Transverse colon (tissue), 4 donors: Measurements from ENCODE around the gene LCNL1. TPM values are rescaled to one million over a fixed set of nuclear protein-coding genes. Genes with fewer than 3 reads are reported as not detected.

Source experiments
- DNase-seq: peaks from one replicate; pipeline ENCODE4 v3.0.0-alpha.2; 2019
- H3K27ac ChIP-seq, 4 donors: fragments of 200-600 bp; sonication (generic); 2 replicates each; pipeline ENCODE4 v1.5.1; 2016 to 2018; ENCODE audit warnings: inconsistent platforms in 4 of 4
- H3K27me3 ChIP-seq: fragments of 200-600 bp; sonication (generic); 2 replicates; pipeline ENCODE4 v1.5.1; 2017; ENCODE audit warnings: inconsistent platforms
- H3K36me3 ChIP-seq, 4 donors: fragments of 200-600 bp; sonication (generic); 2 replicates each; pipeline ENCODE4 v1.5.1; 2017 to 2019; ENCODE audit warnings: inconsistent platforms in 4 of 4
- H3K4me1 ChIP-seq, 4 donors: fragments of 200-600 bp; sonication (generic); 2 replicates each; pipeline ENCODE4 v1.5.1; 2017 to 2020; ENCODE audit warnings: inconsistent platforms in 4 of 4
- H3K4me3 ChIP-seq, 4 donors: fragments of 200-600 bp; sonication (generic); 1 replicate in 1 of 4; 2 replicates in 3 of 4; pipeline versions ENCODE4 v1.5.1 to v1.6.1; 2017 to 2019; ENCODE audit warnings: inconsistent platforms in 4 of 4
- H3K9me3 ChIP-seq, 2 donors: fragments of 200-600 bp; sonication (generic); 2 replicates each; pipeline ENCODE4 v1.5.1; 2017 to 2019; ENCODE audit warnings: inconsistent platforms in 2 of 2
- EP300 ChIP-seq: sonication (generic); formaldehyde crosslinking; IDR thresholded peaks from one replicate; pipeline ENCODE4 v1.6.1; 2017; ENCODE audit warnings: antibody characterized with exemption, low read depth
- POLR2A ChIP-seq: fragments of 450-650 bp; IDR thresholded peaks from one replicate; pipeline ENCODE4 v1.6.1; 2016; ENCODE audit warnings: antibody characterized with exemption, mild to moderate bottlenecking, moderate library complexity
- POLR2AphosphoS5 ChIP-seq, 3 donors: sonication (generic); formaldehyde crosslinking; IDR thresholded peaks; one replicate each; pipeline ENCODE4 v1.6.1; 2016; ENCODE audit warnings: antibody characterized with exemption in 3 of 3
- WGBS, 2 donors: methylation state at CpG; one replicate each; pipeline ENCODE4 v1.1.5; 2018; ENCODE audit warnings: low coverage in 1 of 2; 5-methylcytosine and 5-hydroxymethylcytosine counted together
- in situ Hi-C, 4 donors: fragments of 200-750 bp; cut with MboI; loops; one replicate each; pipeline versions ENCODE4 v1.15.0 to v1.15.1; 2017; ENCODE audit warnings: low sequenced_read_pairs in 3 of 4, low pct_ligation_motif_present in 1 of 4, low pct_unique_long_range_greater_than_20kb in 1 of 4
- intact Hi-C: fragments of 100-400 bp; cut with DNase I; formaldehyde crosslinking; loops from one replicate; pipeline ENCODE4 v1.15.1; 2023; ENCODE audit warnings: low total_unique reads
- total RNA-seq, 4 donors: library from RNA; depleted of rRNA; stranded (reverse); fragments of >200 nt; gene quantifications; one replicate each; pipeline ENCODE4 v1.1.0, GENCODE V29; 2016
- TF ChIP-seq, protein P1 (sequence below), 5 experiments: fragments of 200-600 bp in 3 of 5; fragments of 450-650 bp in 2 of 5; sonication (generic) in 3 of 5; IDR thresholded peaks; 1 replicate in 2 of 5; 2 replicates in 3 of 5; pipeline ENCODE4 v1.5.1; 2016 to 2017; ENCODE audit warnings: antibody characterized with exemption in 5 of 5, inconsistent platforms in 3 of 5, mild to moderate bottlenecking in 2 of 5, moderate library complexity in 1 of 5

The LCNL1 gene
- total RNA-seq, 4 donors from 2014 or later = 0.27 to 0.75 TPM; not detected in 2

DNA sequence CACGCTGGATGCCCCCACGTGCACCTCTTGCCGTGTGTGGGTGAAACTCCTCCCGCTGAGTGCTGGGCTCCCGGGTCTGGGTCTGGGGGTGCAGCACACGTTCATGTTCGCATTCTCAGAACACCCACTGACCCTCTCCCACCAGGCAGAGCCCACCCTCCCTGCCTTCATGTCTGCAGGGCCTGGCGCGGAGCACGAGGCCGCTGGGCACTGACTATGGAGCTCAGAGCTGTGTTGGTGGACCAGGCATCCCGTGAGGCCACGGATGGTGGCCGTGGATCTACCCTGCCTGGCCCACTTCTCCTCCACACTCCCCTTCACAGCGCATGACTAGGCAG lies 21.9 kb upstream of the LCNL1 start:
- Histone ChIP-seq H3K36me3 (no peaks in the 10 kb centered on the region), H3K4me1 (peaks cover 0 to 14% (median 8%) of the 10 kb centered on the region in 4 donors), H3K27me3 (no peaks in the 10 kb centered on the region), H3K27ac (no peak overlapping the region), H3K4me3 (no peak overlapping the region), H3K9me3 (no peaks in the 10 kb centered on the region)
- no peak for DNase-seq
- WGBS, 2 donors = 89% methylated on average over 15 of the region's 15 CpGs; no CpG with 5 or more reads in 1 of the 2 donors
- TF ChIP-seq, protein P1, sequence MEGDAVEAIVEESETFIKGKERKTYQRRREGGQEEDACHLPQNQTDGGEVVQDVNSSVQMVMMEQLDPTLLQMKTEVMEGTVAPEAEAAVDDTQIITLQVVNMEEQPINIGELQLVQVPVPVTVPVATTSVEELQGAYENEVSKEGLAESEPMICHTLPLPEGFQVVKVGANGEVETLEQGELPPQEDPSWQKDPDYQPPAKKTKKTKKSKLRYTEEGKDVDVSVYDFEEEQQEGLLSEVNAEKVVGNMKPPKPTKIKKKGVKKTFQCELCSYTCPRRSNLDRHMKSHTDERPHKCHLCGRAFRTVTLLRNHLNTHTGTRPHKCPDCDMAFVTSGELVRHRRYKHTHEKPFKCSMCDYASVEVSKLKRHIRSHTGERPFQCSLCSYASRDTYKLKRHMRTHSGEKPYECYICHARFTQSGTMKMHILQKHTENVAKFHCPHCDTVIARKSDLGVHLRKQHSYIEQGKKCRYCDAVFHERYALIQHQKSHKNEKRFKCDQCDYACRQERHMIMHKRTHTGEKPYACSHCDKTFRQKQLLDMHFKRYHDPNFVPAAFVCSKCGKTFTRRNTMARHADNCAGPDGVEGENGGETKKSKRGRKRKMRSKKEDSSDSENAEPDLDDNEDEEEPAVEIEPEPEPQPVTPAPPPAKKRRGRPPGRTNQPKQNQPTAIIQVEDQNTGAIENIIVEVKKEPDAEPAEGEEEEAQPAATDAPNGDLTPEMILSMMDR (IDR thresholded peaks at IDR 0.05) = no peak
- TF ChIP-seq EP300 = no peak
- no peak for TF ChIP-seq POLR2A
- intact Hi-C loops (no loop called here), in situ Hi-C loops (no loop called here)

DNA sequence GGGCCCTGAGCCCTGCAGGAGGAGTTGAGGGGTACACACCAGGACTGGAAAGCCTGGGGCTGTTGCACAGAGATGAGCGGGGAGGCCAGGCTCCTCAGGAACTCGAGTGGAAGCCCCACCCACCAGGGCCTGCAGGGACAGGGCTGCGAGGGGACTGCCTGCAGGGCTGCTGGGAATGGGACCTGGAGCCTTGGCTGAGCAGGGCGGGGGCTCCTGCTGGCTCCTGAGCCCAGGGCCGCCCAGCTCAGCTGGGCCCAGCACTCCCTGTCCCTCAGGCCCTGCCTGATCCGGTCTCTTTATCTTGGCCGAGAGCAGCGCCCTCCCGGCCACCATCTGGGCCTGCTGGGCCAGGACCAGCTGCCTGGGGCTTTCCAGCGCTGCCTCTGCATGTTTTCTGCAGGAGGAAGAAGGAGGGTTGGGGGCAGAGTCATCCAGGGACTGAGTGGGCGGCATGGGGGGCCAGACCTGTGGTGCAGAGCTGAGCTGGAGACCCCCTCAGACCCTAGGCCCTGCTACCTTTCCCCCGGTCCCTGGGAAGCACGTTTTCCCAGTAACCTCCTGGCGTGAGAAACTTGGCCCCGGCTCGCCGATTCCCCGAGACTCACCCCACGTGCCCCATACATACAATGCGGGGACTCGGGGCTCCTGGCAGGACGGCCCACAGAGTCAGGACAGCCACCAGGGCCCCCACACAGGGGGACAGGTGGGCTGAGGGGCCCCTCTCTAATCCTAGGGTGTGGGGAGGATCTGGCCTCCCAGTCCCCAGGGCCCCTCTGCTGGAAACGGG lies 21.3 kb upstream of the LCNL1 start:
- Histone ChIP-seq H3K27me3 (peaks cover 5% of the 10 kb centered on the region), H3K9me3 (no peaks in the 10 kb centered on the region), H3K4me3 (no peak overlapping the region), H3K4me1 (peaks cover 0 to 19% (median 10%) of the 10 kb centered on the region in 4 donors), H3K27ac (no peak overlapping the region), H3K36me3 (no peaks in the 10 kb centered on the region)
- intact Hi-C loops (no loop called here), in situ Hi-C loops (no loop called here)
- DNase-seq = no peak
- 74% methylated on average over 21 of the region's 23 CpGs; no CpG with 5 or more reads in 1 of the 2 donors for WGBS, 2 donors
- TF ChIP-seq EP300 (no peak), POLR2A (no peak)
- TF ChIP-seq, protein P1 (IDR thresholded peaks at IDR 0.05) = no peak

DNA sequence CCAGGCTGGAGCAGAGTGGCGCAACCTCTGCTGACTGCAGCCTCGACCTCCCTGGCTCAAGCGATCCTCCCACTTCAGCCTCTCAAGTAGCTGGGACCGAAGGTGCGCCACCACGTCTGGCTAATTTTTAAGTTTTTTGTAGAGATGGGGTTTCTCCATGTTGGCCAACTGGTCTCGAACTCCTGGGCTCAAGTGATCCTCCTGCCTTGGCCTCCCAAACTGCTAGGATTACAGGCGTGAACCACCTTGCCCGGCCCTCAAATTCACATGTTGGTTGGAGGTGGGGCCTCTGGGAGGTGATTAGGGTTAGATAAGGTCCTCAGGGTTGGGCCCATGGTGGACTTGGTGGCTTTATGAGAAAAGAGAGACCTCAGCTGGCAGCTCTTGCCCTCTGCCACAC lies 20.6 kb upstream of the LCNL1 start:
- Histone ChIP-seq H3K27me3 (peaks cover 5% of the 10 kb centered on the region), H3K4me3 (no peak overlapping the region), H3K36me3 (no peaks in the 10 kb centered on the region), H3K4me1 (peaks cover 0 to 19% (median 10%) of the 10 kb centered on the region in 4 donors), H3K27ac (no peak overlapping the region), H3K9me3 (no peaks in the 10 kb centered on the region)
- 91 to 100% methylated on average over 1 to 9 of the region's 9 CpGs for WGBS, 2 donors
- intact Hi-C loops (no loop called here), in situ Hi-C loops (no loop called here)
- TF ChIP-seq, protein P1 (IDR thresholded peaks at IDR 0.05) = no peak
- TF ChIP-seq EP300 = no peak
- TF ChIP-seq POLR2A = no peak
- no peak for TF ChIP-seq POLR2AphosphoS5 (IDR thresholded peaks at IDR 0.05)
- DNase-seq = no peak

DNA sequence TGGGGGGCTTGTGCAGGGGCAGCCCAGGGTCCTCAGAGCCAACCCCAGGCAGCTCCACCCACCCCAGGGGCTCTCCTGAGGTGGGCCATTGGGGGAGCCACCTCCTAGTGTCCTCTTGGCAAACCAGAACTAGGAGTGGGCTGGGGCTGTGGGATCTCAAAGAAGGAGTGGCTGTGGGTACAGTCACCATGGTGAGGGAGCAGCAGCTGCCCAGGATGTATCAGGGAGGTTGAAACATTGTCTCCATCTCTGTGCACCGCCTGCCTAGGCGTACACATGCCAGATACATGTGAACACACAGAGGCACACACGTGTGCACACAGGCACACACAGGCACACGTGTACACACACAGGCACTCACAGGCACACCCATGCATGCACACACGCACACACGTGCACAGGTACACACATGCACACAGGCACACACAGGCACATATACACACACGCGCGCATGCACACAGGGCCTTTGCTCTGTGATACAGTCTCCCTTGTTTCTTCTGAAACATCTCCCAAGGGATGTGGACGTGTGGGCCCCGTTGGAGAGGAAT lies 20.0 kb upstream of the LCNL1 start:
- Histone ChIP-seq H3K9me3 (no peaks in the 10 kb centered on the region), H3K27ac (no peak overlapping the region), H3K4me3 (no peak overlapping the region), H3K36me3 (no peaks in the 10 kb centered on the region), H3K27me3 (peaks cover 5% of the 10 kb centered on the region), H3K4me1 (peaks cover 0 to 19% (median 10%) of the 10 kb centered on the region in 4 donors)
- intact Hi-C loops (no loop called here), in situ Hi-C loops (no loop called here)
- no peak for DNase-seq
- 86% methylated on average over 11 of the region's 11 CpGs; no CpG with 5 or more reads in 1 of the 2 donors for WGBS, 2 donors
- TF ChIP-seq, protein P1 (IDR thresholded peaks at IDR 0.05) = no peak
- TF ChIP-seq EP300 (no peak), POLR2A (no peak), POLR2AphosphoS5 (IDR thresholded peaks at IDR 0.05) (no peak)
